AG09309 (cell line): ENCODE data around the gene SCN2B.

Experiments used
- DNase-seq: peaks from one replicate; pipeline ENCODE4 v3.0.0-alpha.2; 2010; ENCODE audit warnings: low read depth
- H3K4me3 ChIP-seq: 2 replicates; pipeline ENCODE4 v1.5.1; 2011; ENCODE audit warnings: mild to moderate bottlenecking, low read depth, low read length, moderate library complexity; ENCODE audit not compliant: control insufficient read depth
- TF ChIP-seq, protein P1 (sequence below): IDR thresholded peaks from 2 replicates; pipeline ENCODE4 v1.5.1; 2011; ENCODE audit warnings: mild to moderate bottlenecking, low read depth, low read length, inconsistent platforms; ENCODE audit not compliant: insufficient read depth, control insufficient read depth; ENCODE audit errors: missing control alignments

The SCN2B gene

DNA sequence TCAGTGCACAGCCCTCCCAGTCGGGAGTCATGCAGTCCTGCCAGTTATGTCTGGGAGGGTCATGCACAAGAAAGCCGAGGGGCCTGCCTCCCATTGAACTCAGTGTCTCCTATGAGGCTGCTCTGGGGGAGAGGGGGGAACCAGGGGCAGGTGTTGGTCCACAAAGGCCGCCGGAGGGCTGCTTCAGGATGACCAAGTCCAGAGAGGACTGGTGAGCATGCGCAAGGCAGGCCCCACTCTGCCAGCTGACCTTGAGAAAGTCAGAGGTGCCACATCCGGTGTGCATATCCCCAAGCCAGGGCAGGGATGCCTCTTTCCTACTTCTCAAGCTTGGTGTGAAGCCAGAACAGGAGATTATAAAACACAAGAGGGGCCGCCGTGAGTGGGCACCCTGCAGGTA, 28.2 kb downstream of the SCN2B start:
- DNase-seq, result no peak
- TF ChIP-seq, protein P1, sequence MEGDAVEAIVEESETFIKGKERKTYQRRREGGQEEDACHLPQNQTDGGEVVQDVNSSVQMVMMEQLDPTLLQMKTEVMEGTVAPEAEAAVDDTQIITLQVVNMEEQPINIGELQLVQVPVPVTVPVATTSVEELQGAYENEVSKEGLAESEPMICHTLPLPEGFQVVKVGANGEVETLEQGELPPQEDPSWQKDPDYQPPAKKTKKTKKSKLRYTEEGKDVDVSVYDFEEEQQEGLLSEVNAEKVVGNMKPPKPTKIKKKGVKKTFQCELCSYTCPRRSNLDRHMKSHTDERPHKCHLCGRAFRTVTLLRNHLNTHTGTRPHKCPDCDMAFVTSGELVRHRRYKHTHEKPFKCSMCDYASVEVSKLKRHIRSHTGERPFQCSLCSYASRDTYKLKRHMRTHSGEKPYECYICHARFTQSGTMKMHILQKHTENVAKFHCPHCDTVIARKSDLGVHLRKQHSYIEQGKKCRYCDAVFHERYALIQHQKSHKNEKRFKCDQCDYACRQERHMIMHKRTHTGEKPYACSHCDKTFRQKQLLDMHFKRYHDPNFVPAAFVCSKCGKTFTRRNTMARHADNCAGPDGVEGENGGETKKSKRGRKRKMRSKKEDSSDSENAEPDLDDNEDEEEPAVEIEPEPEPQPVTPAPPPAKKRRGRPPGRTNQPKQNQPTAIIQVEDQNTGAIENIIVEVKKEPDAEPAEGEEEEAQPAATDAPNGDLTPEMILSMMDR, result no peak
- H3K4me3 ChIP-seq, result no peak overlapping the region

DNA sequence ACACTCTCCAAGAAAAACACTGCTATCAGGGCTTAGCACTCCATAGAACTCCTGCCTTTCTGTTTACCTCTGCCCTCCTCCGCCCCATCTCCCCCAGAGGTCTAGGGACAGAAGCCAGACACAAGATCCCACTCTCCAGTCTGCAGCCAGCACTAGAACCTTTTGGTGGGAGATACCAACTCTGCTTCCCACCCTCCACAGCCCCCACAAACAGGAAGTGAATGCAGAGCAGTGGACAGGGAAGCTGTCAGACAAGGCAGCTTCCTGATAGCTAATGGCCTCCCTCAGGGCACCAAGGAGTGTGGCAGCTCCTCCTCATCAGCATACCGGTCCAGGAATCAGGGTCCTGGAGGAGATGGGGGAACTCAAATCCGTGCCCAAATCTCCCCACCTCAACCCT, 28.9 kb downstream of the SCN2B start:
- no peak for DNase-seq
- TF ChIP-seq, protein P1, result no peak
- no peak overlapping the region for H3K4me3 ChIP-seq

DNA sequence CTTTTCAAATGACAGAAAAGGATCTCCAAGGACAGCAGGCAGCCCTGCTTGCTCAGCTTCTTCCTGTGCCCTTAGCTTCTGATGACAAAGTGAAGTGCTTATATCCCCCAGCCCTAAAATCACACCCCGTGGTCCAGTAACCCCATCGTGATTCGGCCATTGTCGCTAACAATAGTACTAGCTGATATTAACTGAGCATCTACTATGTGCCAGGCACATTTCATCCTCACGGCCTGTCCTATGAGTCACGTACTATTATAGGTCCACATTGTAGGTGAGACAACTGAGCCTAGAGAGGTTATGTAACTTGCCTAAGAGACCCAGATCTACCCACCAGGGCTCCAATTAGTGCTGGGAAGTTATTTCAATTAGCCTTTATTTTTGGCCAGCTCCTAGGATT, 29.9 kb downstream of the SCN2B start:
- H3K4me3 ChIP-seq, result no peak overlapping the region
- TF ChIP-seq, protein P1, result no peak
- no peak for DNase-seq

DNA sequence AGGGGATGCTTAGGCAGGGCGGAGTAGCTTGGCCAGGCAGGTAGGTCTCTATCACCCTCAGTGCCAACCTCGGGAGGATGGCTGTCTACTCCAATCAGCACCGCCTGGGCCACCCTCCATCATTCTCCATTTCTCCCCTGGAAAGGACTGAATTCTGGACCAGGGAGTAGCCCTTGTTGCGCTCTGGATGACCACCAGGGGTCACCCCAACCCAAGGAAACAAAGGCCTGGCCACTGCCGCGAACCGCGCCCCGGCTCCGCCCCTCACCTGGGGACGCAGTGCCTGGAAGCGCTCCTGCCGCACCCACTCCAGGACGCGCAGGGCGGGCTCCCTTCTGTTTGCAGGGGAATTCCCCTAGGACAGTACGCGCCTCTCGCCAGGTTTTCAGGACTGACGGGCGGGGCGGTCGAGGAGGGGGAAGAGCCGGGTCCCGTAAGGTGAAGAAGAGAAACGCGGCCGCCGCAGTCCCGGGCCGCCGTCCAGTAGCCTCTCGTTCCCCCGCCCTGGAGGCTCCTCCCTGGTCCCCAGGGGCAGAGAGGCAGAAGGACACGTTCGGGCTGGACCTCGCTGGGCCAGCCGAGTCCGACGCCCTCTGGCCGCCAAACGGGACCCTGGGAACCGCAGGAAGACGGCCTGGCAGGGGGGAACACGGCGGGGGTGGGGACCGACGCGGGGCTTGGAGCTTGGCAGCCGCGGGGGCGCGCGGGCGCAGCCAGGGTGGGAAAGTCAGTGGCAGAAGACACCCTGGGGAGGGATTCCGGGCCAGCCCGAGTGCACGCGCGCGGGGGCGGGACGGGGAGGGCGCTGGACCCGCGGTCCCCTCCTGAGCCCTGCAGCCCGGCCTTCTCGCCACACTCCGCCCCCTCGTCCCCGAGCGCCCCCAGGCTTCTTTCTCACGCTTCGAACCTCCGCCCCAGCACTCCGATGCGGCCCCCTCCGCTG, 30.9 kb downstream of the SCN2B start:
- DNase-seq, result no peak
- TF ChIP-seq, protein P1, result peak; percentile 88
- peak overlapping the region; percentile 49 for H3K4me3 ChIP-seq

DNA sequence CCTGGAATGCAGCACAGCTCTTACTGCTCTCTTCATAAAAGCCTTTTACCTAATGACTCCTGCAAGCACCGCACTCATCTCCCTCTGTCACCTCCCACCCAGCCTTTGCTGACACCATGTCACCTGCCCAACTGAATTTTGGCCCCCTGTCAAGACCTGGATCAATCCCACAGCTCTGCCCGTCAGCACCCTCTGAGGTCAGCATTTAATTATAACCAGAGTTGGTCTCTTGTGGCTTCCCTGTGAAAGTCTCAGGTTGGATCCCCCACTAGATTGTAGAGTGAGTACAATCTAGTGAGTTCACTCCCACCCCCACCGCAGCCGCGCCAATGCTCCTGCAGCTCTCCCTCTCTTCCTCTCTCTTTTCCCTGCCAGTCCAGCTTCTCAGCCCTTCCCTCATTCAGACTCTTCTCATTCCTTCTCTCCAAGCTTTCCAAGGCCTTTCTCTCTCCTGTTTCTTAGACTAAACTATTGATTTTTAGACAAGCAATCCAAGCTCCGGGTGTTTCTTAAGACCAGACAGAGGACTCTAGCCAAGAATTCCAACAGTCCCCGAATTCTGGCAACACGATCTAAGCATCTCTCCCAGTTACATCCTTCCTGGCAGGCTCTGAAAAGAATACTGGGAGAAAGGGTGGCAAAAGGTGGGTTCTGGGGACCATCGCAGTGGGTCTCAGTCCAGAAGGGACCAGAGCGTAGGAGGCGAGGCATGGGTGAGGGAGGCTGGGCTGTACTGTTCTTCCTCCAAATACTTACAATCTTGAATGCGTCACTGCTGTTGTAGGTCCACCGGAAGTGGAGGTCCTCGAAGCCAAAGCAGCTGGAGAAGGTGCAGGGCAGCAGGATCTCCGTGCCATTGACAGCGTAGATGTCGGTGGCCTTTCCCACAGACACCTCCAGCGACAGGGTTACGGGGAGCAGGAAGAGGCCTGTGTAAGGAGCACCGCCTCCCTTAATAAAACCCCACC, 31.9 kb downstream of the SCN2B start:
- TF ChIP-seq, protein P1, result no peak
- DNase-seq, result no peak

DNA sequence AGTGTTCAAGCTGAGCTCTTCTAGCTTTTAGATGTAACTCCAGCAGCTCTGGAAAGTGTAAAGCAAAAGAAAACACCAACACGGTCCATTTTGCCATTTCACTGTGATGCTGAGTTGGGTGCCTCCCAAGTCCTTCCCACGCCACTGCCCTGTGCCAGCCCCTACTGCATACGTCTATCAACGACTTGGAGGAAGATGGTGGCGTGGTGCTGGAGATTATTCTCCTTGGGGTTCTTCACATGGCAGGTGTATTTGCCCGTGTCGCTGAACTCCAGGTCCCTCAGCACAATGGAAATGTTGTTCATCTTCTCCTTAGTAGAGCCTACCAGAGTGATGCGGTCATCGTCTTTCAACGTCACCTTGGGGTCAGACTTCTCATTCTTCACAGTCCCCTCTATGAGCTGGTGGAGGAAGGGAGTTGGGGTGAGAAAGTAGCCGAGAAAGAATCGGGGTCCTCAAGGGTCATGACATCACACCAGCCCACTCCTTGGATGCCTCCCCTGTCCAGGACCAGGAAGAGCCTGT, 32.7 kb downstream of the SCN2B start:
- no peak for DNase-seq
- H3K4me3 ChIP-seq, result no peak overlapping the region
- TF ChIP-seq, protein P1, result no peak

More for the DNA sequence above, 31.9 kb downstream of the SCN2B start:
- no peak overlapping the region for H3K4me3 ChIP-seq
